GM23248 (cell line): ENCODE data around the gene TEX10.

ENCODE experiments used
- EZH2 ChIP-seq: fragments of 200-600 bp; sonication (generic); IDR thresholded peaks from 2 replicates; pipeline ENCODE4 v1.6.1; 2018; ENCODE audit warnings: antibody characterized with exemption, mild to moderate bottlenecking; ENCODE audit not compliant: insufficient read depth, poor library complexity, severe bottlenecking
- EZH2phosphoT487 ChIP-seq: fragments of 200-600 bp; sonication (generic); IDR thresholded peaks from 2 replicates; pipeline ENCODE4 v1.6.1; 2018; ENCODE audit warnings: antibody characterized with exemption, moderate library complexity, mild to moderate bottlenecking, low read depth; ENCODE audit not compliant: insufficient read depth

DNA sequence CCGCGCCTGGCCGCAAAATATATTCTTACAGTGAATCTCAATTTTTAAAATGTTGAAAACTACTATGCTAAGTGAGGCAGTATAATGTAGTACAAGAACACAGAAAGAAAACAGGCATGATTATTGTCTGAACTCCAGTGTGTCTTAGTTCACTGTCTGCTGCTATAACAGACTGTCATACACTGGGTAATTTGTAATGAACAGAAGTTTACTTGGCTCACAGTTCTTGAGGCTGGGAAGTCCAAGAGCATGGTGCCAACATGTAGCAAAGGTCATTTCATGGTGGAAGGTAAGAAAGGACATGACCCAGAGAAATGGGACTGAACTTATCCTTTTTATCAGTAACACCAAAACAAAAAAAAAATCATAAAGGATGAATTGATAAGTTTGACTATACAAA is 19.9 kb upstream of the TEX10 start:
- no peak for TF ChIP-seq EZH2
- no peak for TF ChIP-seq EZH2phosphoT487
